Activated T-helper 1 cell treated with anti-CD3 and anti-CD28 coated beads, Interleukin-2, amount 50 U/mL, for 16 hours (primary cell): ENCODE results near the gene C12orf56.
"Not testable (repeated sequence)": the region's sequence is repeated elsewhere in the genome, so short reads cannot be mapped to it uniquely, and the experiment has no call there.

Experiments
- DNase-seq, 2 donors: peaks; one replicate each; pipeline ENCODE4 v3.0.0-alpha.2; 2020; ENCODE audit warnings: low read depth in 1 of 2, low spot score in 1 of 2

Gene C12orf56

GRCh38 chr12:64387197-64387816 is 3.3 kb downstream of the C12orf56 start:
- no peak for DNase-seq

- DNase-seq = no peak
Observed at GRCh38 chr12:64385468-64385867, 5.1 kb downstream of the C12orf56 start.

- DNase-seq = no peak
Observed at GRCh38 chr12:64385019-64385418, 5.5 kb downstream of the C12orf56 start.

DNA sequence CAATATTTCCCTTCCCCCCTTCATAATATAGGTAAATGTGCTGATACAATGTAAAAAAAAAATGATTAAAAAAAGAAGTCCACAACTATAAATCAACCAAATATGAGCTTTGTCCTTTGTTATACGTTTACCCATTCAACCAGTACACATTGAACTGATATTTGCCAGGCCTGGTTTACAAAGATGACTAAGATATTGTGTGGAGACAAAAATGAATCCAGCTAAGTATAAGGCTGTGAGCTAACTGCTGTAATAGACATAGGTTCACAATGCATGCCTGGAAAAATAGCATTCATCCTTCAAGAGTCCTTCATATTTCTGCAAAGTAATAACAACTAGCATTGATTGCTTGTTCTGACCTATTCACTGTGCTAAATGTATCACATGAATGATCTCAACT is 6.9 kb downstream of the C12orf56 start:
- no peak for DNase-seq

DNA sequence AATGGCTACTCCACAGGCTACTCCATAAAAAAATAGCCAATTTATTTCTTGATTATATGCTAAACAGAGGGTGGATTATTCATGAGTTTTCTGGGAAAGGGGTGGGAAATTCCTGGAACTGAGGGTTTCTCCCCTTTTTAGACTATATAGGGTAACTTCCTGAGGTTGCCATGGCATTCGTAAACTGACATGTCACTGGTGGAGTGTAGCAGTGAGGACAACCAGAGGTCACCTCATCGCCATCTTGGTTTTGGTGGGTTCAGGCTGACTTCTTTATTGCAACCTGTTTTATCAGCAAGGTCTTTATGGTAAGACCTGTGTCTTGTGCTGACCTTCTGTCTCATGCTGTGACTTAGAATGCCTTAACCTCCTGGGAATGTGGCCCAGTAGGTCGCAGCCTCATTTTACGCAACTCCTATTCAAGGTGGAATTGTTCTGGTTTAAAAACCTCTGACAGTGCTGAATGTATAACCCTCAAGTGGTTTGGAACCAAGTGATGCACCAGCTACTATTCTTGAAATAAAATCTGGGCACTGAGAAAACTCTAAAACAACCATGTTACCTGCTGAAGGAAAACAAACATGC is 27.7 kb downstream of the C12orf56 start:
- DNase-seq = no peak

- not testable (repeated sequence) for DNase-seq
Observed at GRCh38 chr12:64361173-64361572, 29.4 kb downstream of the C12orf56 start.

- DNase-seq = not testable (repeated sequence)
Observed at GRCh38 chr12:64356209-64356608, 34.3 kb downstream of the C12orf56 start.

DNA sequence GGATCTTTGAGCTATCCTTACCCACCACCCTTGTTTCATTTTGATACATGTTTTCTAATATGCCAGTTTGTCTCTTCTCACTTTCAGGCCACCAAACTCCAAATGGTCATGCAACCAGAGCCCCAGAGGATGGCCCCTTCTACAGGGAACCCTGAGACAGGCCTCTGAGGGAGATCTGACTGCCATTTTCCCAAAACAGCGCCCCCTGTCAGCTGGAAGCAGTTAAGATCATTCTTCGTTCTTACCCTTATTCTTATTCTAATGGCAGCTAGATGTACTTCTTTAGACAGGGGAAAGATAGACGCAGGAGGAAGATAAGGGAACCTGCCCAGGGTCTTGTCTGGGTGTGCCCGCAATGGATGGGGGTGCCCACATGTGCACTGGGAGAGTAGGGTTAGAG is 38.4 kb downstream of the C12orf56 start:
- DNase-seq = no peak

- DNase-seq = no peak
Observed at GRCh38 chr12:64351265-64351664, 39.3 kb downstream of the C12orf56 start.

DNA sequence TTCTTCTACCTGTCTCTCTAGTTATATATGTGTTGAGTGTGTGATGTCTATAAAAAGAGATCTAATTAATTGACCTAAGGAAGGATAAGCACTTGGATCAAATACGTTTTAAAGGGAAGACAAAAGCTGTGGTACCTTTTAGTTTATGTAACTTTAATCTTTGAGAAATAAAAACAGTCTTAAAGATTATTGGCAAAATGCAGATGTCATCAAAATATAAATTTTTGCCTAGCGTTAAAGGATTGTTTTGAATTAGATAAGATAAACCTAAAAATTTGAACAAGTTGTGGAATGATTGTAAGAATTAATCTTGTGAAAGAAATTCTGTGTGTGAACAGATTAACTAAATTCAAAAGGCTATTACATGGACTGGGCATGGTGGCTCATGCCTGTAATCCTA is 42.9 kb downstream of the C12orf56 start:
- no peak for DNase-seq

- not testable (repeated sequence) for DNase-seq
Observed at GRCh38 chr12:64344631-64345030, 45.9 kb downstream of the C12orf56 start.

DNA sequence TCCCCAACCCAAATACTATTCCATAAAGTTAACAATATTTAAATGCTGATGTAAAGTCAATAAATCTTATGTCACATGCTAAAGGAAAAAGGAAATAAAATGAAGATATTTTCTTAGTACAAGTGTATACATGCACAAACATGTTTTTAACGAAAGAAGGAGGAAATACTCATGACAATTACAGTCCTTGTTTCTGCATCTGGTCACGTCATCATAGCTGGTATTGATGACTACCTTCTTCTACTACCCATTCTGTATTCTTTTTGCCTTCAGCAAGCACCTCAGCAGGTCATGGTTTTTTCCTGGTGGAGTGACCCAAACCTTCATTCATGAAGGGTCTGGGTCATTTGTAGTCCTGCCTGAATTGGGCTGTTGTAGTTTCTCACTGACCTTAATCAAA is 50.0 kb downstream of the C12orf56 start:
- not testable (repeated sequence) for DNase-seq

DNA sequence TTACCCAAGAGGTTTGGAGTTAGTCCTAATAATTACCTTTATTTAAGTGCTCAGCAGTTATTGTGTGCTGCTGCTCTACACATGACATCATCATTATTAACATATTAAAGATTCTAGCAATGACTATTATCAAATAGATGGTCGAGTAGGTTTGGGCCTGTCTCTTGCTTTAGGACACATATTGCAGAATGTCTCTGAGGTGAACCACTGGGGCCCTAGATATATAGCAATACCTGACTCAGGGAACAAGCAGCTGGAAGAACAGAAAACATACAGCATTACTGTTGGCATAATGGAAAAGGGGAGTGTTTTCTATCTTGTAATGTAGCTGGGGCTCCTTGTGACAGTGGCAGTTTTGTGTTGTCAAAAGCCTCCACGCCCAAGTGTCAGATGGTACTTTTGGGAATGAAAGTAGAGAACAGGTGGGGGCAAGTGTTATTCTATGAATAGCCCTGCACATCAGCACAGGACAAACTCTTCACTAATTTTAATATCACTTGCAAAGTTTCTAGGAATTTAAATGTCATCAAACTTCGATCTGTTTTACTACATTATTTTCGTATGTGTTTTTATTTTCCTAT is 54.6 kb downstream of the C12orf56 start:
- DNase-seq = no peak

DNA sequence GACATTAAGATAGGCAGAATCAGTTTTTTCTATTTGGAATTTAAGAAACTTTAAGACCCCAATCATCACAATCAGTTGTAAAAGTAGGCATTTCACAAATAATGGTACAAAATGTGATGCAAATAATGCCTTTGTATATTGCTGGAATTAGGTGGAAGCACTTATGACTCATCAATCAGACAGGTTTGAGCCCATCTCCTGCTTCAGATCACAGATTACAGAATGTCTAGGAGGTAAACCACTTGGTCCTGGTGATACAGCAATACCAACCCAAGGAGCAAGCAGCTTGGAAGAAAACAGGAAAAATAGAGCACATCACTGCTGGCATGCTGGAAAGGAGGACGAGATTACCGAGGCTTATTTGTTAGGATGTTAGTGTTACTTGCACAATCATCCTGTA is 57.6 kb downstream of the C12orf56 start:
- DNase-seq = no peak

GRCh38 chr12:64332296-64332695 is 58.3 kb downstream of the C12orf56 start:
- no peak for DNase-seq

DNA sequence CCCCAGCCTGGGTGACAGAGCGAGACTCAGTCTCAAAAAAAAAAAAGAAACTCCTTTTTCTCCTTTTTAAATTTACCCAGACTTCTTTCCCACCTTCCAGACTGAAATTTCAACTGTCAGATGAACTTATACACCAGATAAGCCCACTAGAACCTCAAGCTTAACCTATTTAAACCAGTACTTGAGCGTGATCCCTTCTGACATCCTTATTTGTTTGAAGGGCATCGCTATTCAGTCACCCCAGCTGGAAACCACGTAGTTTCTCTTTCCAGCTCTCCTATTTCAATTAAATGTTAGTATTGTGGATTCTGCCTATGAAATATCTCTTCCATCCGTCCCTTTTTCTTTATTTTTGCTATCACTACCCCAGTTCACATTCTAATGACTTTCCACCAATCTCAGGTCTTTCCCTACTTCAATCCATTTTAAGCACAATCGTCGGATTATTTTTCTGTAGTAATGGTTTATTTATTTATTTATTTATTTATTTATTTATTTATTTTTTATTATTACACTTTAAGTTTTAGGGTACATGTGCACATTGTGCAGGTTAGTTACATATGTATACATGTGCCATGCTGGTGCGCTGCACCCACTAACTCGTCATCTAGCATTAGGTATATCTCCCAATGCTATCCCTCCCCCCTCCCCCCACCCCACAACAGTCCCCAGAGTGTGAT is 61.4 kb downstream of the C12orf56 start:
- DNase-seq = not testable (repeated sequence)

DNA sequence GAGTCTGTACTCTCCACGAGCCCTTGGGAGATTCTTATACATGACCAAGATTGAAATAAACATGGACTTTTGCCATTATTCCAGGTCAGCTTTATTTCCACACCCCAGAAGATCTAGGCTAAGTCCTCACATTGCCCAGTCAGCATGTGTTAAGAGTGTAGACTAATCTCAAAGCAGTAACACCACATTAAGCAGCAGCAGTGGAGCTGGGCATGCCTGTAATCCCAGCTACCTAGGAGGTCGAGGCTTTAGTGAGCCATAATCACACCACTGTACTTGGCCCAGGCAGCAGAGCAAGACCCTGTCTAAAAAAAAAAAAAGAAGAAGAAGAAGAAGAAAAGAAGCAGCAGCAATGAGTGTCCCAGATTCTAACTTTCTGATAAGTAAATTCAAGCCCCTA is 65.5 kb downstream of the C12orf56 start:
- no peak for DNase-seq

DNA sequence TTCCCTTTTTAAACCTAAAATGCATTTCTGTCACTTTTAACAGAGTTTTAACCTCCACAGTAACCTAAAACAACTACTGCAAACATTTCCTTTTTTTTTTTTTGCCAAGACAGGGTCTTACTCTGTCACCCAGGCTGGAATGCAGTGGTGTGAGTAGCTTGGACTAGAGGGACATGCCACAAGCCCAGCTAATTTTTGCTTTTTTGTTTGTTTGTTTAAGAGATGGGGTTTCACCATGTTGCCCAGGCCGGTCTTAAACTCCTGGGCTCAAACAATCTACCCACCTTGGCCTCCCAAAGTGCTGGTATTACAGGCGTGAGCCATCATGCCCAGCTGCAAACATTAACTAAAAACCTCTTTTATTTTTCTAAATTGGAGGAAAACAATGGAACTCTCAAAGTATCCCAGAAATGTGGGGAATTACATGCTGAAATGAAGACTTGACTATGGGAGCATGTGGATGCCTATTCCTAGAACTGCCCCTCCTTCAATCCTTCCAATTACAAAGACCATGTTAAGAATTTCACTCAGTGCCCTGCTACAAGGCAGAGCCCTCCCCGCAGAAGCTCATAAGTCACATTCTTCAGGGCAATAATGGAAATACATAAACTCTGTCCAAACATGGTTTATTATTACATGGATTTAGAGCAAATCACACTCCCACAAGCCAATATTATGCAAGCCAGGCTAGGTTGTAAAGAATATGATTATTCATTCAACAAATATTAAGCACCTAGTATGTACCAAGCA is 66.9 kb downstream of the C12orf56 start:
- no peak for DNase-seq

DNA sequence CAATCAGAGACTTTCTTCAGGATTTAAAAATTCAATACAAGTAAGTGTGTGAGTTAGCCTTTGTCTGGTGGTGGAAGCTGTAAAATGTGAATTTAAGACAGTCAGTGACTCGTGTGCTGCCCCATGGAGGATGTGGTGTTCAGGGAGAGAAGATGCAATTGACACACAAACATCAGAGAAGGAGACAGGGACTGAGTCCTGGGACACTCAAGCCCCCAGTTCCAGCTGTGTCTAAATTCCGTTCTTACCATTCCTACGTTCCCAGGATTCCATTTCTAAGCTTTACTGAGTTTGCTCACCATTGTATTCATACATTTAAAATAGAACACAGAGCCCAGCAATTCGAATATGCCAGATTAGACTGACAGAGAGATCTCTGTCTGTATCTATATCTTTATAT is 67.6 kb downstream of the C12orf56 start:
- DNase-seq = no peak

- DNase-seq = no peak
Observed at GRCh38 chr12:64320611-64321010, 69.9 kb downstream of the C12orf56 start.

- not testable (repeated sequence) for DNase-seq
Observed at GRCh38 chr12:64319540-64320225, 70.9 kb downstream of the C12orf56 start.
